ENCODE data around the gene WLS.
"Not testable (repeated sequence)": the region's sequence is repeated elsewhere in the genome, so short reads cannot be mapped to it uniquely, and the experiment has no call there.

Gene WLS

DNA sequence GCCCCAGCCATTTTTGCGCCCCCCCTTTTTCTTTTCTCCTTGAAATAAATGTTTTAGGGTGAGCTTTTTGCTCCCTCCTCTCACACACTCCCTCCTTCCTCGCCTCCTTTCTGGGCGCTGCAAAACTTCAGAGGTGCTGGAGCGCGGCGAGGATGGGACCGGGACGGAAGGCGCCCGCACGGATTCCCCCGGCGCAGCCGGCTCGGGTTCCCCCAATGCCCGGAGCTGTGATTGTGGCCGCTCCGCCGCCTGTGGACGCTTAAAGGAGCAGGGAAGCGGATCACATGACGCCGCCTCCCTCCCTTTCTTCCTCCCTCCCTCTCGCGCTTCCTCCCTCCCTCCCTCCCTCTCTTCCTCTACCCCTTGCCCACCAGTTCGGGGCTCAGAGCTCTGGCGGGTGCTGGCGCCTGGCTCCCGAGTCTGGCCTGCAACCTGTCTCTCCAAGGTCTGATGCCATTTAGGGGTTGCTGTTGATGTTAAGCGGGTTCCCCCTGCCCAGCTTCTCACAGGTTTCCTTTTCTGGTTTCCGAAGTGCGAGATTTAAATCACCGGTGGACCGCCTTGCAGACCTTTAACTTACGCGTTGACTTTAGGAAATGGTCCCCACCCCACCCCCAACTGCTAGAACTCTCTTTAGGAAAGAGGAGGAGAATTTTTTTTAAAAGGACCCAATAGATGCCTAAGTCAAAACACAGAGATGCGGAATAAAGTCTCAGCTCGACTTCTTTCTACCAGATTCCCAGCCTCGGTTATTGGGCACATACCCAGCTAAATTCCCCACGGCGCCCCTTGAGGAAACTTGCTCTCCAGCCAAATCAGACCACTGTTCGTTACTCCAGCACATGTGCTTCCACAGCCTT lies at the start of gene WLS:
Gene WLS (minus strand): TSS at position 235 of the 860 bp plus-strand sequence. CDS start 224 bp downstream, at position 11.
- peak; percentile 65 for DNase-seq

DNA sequence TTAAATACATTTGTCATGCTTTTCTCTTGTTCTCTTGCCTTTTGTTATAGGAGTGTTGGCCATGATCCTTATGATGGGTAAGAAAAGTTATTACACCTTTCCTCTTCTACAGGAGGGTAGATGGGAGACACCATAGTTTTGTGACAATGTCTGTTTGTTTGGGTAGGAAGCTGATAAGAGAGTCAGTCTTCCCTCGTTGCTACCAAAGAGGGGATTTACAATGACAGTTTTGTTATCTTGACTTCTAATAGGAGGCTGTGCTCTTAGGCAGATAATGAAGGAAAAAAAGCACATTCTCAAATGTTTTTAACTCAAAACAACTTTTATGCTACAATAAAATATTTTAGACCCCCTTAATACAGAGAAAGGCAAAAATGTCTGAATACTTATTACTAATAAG lies 48.0 kb upstream of the WLS start:
- no peak for DNase-seq

DNA sequence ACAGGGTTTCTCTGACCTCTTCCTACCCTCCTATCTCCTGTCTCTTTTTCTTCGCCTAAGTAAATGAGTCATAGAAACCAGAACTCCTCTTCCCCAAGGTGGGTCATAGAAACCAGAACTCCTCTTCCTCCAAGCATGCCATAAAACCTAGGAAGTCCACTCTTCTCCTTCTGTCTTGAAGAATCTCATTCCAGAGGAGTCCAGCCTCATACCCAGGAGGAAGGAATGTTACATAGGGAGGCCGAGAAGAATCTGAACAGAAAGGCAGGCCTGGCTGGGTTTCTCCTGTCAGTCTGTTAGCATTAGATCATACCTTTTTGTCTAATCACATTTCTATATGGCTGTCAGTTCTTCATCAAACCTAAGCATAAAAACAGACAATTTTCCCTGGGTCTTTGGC lies 47.5 kb upstream of the WLS start:
- DNase-seq, result no peak

GRCh38 chr1:68278221-68278620 lies 45.9 kb upstream of the WLS start:
- DNase-seq, result no peak

- DNase-seq, result no peak
These were observed 44.1 kb upstream of the WLS start for GRCh38 chr1:68276448-68276847.

- no peak for DNase-seq
These were observed 41.2 kb upstream of the WLS start for GRCh38 chr1:68273530-68273929.

DNA sequence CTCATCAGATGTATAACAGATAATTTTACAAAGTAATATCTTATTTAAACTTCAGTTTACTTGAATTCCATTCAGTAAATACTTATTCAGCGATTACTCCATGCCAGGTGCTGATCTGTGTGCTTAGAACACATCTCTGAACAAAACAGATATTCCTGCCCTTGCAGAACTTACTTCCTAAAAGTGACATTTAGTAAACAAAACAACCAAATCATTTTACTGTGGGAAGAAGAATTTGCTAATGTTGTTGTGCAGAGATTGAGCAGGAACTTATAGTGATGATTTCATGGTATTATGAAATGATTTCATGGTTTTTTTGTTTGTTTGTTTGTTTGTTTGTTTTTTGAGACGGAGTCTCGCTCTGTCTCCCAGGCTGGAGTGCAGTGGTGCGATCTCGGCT lies 39.3 kb upstream of the WLS start:
- no peak for DNase-seq

- DNase-seq, result no peak
These were observed 38.6 kb upstream of the WLS start for GRCh38 chr1:68270951-68271350.

GRCh38 chr1:68269637-68270430 lies 37.5 kb upstream of the WLS start:
- DNase-seq, result no peak

- DNase-seq, result no peak
These were observed 36.7 kb upstream of the WLS start for GRCh38 chr1:68268896-68269483.

DNA sequence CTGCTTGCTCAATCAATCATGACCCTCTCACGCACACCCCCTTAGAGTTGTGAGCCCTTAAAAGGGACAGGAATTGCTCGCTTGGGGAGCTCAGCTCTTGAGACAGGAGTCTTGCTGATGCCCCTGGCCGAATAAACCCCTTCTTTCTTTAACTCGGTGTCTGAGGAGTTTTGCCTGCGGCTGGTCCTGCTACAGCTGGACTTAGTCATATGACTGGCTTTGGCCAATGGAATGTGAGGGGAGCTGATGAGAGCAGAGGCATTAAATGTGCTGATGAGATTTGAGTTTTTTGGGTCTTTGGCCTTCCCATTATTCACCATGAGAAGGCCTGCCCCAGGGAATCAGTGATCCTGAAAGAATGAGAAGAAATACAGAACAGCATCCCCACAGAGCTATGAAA lies 24.5 kb upstream of the WLS start:
- DNase-seq, result not testable (repeated sequence)

DNA sequence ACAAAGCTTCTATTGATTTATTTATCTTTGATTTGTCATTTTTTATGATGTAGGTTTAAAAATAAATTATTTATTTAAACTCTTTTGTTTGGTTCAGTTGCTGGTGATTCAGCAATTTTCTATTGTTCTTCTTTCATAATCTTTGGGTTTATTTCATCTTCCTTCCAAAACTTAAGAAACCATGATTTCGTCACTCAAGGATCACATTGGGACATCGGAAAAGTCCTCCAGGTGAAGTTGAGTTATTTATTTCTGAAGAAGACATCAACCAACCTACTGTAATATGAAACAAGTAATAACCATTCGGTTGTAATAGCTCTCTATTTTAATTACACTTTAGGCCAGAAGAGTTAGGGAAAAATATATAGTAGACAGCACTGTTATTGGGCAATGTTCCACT lies 23.0 kb upstream of the WLS start:
- DNase-seq, result no peak

- no peak for DNase-seq
These were observed 22.4 kb upstream of the WLS start for GRCh38 chr1:68254667-68255226.

GRCh38 chr1:68237040-68237439 lies 4.7 kb upstream of the WLS start:
- no peak for DNase-seq

DNA sequence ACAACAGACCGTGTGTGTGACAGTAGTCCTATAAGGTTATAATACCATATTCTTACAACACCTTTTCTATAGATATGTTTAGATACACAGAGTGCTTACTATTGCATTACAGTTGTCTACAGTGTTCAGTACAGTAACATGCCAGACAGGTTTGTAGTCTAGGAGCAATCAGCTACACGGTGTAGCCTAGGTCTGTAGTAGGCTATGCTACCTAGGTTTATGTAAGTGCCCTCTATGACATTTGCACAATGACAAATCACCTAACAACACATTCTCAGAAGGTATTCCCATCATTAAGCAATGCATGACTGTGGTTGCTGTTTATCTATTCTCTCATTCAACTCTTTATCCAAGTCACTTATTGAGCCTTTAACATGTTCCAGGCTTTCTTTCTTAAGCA lies 1.8 kb upstream of the WLS start:
- DNase-seq, result no peak

- no peak for DNase-seq
These were observed 879 bp upstream of the WLS start for GRCh38 chr1:68233202-68233601.

DNA sequence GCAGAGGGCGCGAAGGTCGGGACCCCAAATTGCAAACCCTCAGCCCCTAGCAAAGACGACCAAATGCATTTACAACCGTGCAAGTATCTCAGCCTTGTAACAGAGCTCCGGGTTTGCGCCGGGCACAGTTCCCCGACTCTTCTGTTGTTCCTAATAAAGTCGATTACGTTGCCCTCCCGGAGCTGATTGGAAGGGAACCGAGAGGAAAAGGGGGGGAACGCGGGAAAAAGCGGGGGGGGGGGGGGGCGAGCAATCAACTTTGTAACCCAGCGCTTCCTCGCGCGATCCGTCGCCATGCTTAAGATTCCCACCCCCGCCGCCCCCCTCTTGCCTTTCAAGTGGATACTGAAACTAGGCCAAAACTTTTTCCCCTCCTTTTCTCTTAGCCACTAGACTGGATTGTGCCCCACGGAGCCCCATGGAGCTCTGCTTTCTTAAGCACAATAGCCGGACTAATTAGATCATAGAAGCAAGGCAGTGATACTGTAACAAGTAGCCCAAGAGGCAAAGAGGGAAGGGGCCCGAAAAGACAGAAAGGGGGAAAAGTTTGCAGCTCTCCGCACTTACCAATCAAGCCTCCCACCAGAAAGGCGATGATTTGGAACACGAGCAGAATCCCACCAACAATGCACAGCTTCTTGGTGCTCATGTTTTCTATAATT lies 565 bp downstream of the WLS start:
- peak; percentile 73 for DNase-seq

DNA sequence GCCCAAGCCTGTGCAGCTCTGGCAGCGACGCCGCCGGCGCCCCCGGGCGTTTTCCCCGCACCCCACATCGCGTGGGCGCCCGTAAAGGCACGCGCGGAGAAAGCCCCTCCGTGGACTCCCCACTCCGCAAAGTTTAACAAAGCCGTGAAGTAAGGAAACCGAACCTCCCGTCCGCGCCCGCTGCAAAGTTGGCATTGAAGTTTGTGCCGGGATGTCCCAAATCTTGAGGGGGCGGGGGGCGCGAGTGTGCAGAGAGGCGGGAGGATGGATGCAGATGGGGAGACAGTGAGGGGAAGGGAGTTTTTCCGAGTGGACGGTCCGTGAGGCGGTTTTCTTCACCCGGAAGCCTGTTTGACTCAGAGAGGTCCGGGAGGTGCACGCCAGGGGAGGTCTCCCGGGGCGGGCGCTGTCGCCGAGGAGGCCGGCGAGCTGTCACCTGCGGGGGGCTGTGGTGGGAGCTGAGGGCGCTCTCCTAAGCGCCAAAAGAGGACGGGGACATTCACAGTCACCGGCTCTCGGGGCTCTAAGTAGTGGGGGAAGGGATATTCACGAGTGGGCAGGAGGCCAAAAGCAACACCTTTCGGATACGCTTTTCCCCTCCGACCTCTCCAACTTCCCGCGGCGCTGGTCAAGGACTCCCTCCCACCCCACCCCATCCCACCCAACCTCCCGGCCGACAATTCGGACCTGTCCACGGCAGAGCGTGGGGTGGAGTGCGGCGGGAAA lies 1.3 kb downstream of the WLS start:
- no peak for DNase-seq

DNA sequence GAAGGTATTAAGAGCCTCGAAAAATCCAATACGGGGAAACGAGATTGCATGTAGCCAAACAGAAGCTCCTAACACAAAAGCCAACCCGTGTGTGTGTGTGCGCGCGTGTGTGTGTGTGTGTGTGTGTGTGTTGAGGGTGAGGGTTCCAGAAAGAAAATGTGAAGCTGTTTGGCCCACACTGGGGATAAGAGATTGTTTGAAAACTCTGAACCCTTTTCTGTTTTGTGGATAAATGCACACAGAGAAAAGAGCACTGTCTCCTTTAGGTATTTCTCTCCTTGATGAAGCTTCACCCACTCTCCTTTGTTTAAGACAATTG lies 1.9 kb downstream of the WLS start:
- no peak for DNase-seq

- no peak for DNase-seq
These were observed 2.5 kb downstream of the WLS start for GRCh38 chr1:68229650-68230483.

DNA sequence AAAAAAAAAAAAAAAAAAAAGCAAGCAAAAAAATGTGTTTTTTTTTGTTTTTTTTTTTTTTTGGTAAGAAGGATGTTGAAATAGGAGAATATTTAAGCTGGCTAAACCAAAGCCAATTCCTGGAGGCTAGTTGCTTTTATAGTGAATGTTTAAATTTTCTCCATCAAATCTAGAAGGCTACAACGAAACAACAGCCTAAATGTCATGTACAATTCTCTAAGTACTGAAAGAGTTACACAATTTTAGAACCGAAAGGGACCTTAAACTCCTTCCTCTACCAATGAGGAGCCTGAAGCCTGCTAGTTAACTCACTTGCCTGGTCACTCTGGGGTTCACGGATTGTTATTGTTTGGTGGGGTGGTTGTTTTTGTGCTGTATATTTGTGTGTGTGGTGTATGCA lies 3.5 kb downstream of the WLS start:
- DNase-seq, result no peak

All from amniotic stem cell (primary cell).